GM20000 (cell line): ENCODE results near the gene GCN1.
"Not testable (repeated sequence)": the region's sequence is repeated elsewhere in the genome, so short reads cannot be mapped to it uniquely, and the experiment has no call there.

Experiments
- DNase-seq: peaks from one replicate; pipeline ENCODE4 v3.0.0; 2012; ENCODE audit warnings: low spot score
- TF ChIP-seq, protein P1 (sequence below): IDR thresholded peaks from 2 replicates; pipeline ENCODE4 v1.5.1; 2012; ENCODE audit warnings: mild to moderate bottlenecking, control low read depth; ENCODE audit errors: extremely low read depth, missing control alignments

The GCN1 gene

DNA sequence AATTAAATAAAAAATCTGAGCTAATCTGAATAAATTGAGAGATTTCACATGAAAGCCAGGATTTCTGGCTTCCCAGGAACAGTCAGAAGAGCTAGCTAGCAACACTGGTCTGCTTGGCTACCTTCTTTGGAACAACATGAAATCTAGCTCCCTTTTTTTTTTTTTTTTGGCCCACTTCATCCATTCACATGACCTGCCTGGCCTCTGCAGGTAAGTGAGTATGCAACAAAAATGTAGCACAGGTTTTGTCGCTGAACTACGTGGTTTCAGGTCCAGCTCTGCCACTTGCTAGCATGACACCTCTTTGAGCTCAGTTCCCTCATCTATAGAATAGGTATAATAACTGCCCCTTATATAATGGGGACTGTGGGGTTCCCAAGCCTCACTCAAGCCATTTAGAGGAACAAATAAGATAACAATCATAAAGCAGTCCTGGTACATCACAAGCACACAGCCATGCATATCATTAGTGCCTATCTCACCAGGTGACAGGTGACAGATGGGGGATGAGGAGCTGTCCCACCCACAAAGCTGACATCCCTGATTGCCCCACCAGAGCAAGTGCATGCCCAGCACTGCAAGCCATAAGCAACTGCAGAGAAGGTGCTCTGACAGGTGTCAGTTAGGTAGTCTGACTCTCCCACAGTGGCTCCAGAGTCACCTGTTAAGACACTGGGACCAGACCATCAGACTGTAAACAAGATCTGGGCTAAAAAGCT, 45.4 kb upstream of the GCN1 start:
- DNase-seq = no peak
- TF ChIP-seq, protein P1, sequence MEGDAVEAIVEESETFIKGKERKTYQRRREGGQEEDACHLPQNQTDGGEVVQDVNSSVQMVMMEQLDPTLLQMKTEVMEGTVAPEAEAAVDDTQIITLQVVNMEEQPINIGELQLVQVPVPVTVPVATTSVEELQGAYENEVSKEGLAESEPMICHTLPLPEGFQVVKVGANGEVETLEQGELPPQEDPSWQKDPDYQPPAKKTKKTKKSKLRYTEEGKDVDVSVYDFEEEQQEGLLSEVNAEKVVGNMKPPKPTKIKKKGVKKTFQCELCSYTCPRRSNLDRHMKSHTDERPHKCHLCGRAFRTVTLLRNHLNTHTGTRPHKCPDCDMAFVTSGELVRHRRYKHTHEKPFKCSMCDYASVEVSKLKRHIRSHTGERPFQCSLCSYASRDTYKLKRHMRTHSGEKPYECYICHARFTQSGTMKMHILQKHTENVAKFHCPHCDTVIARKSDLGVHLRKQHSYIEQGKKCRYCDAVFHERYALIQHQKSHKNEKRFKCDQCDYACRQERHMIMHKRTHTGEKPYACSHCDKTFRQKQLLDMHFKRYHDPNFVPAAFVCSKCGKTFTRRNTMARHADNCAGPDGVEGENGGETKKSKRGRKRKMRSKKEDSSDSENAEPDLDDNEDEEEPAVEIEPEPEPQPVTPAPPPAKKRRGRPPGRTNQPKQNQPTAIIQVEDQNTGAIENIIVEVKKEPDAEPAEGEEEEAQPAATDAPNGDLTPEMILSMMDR = no peak

DNA sequence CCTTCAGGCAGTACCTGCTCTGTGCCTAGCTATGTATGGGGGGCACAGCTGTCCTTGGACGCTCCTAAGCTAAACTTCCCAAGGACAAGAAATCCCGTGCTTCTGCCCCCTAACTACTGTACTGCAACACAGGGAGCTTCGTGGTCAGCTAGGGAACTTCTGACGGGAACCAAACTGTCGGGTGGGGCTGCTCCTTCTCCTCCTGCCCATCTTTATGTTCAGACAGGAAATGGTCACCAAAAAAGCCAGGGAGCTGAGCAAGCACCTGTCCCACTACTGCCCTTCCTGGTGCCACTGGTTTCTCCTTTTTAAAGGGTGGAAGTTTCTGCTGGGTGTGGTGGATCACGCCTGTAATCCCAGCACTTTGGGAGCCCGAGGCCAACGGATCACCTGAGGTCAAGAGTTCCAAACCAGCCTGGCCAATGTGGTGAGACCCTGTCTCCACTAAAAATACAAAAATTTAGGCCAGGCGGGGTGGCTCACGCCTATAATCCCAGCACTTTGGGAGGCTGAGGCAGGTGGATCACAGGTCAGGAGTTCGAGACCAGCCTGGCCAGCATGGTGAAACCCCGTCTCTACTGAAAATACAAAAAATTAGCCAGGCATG, 44.4 kb upstream of the GCN1 start:
- TF ChIP-seq, protein P1 = no peak
- no peak for DNase-seq

DNA sequence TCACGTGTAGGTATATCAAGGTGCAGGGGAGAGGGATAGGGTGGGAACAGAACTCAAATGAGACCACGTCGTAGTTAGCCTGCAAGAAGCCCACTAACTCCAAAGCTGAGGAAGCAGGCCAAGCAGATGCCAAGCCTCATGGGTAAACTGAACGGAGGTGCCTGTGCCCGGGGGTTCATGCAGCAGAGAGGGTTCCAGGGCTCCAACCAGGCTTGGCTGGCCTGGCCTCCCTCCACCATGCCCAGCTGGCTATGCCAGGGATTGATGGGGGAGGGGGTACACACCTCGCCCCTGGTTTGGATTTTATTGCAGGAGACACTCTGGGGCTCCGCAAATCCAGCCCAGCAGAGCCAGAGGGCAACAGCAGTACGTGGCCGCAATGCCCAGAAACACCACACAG, 43.7 kb upstream of the GCN1 start:
- TF ChIP-seq, protein P1 = no peak
- no peak for DNase-seq

DNA sequence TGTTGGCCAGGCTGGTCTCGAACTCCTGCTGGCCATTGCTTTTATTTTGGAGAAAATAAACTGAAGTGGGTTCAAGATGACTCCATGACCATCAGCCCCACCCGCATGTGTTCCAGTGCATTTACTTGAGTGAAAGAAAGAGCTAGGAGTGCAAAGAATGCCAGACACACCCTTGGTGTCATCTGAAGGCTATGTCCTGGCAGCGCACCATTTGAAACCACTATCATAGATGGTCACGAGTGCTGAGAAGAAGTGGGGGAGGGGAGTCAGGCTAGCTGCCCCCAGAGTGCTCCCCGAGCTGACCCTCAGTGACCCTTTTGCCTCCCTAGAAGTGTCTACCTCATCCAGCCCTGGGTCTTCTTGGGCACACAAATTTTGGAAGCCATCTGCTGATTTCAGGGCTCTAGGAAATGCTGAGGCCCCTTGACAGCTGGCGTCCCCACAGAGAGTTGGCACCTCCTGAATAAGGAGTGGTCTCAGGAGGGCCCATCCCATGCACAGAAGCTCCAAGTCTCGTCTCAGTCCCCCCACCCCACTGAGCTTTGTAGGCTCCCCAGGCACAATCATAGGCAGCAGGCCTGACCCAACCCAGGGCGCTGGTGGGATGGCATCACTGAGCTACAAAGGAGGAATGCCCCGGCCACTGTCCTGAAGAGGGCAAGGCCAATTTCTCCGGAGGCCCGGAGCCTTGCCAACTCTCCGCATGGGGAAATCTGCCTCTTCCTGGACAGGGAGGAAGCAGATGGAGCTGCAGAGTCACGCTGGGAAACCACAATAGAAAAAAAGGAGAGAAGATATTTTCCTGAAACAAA, 43.1 kb upstream of the GCN1 start:
- TF ChIP-seq, protein P1 = no peak
- no peak for DNase-seq

DNA sequence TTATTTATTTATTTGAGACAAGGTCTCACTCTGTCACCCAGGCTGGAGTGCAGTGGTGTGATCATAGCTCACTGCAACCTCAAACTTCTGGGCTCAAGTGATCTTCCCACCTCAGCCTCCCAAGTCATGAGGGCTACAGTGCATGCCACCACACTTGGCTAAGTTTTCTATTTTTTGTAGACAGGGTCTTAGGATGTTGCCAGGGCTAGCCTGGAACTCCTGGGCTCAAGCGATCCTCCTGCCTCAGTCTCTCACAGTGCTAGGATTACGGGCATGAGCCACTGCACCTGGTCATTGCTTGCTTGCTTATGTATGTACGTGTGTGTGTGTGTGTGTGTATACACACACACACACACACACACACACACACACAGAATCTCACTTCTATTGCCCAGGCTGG, 42.3 kb upstream of the GCN1 start:
- DNase-seq = not testable (repeated sequence)

DNA sequence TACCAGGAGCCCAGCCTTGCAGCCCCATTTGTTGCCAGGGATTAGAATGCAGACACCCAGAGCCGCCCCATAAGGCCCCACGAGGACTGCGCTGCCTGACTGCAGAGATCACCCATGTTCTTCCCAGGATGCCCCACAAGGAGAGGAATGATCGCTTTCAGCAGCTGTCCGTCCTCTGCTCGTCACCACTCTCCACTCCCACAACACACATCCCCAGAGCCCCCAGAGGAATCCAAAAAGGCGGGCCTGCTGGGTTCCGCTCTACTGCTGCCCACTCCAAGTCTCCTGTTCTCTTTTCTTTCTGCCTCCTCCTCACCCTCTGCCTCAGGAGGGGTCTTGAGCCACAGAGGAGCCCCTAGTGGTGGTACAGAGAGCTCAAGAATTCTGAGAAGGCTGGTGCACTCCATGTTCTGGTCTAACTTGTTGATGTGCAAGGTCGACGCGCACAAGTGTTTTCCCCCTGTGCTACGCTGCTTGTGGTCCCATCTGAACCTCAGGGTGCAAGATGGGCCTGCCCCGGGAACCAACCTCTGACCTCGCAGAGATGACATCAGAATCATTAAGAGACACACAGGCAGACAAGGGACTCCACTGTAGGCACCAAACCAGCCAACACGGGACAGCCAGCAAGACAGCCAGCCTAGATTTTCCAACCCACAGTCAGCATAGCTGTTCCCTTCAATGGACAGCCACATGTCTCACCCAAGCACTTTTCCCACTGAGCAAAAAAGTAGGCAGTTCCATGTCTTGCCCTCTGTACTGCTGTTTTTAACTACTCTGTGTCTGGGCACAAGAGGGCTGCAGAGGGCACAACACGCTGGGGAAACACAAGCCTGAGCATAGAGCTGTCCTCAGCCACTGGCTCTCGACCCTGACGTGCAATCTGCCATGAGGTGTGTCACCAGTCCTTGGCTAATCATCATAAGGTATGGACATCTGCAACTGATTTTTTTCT, 41.1 kb upstream of the GCN1 start:
- no peak for DNase-seq
- TF ChIP-seq, protein P1 = no peak

DNA sequence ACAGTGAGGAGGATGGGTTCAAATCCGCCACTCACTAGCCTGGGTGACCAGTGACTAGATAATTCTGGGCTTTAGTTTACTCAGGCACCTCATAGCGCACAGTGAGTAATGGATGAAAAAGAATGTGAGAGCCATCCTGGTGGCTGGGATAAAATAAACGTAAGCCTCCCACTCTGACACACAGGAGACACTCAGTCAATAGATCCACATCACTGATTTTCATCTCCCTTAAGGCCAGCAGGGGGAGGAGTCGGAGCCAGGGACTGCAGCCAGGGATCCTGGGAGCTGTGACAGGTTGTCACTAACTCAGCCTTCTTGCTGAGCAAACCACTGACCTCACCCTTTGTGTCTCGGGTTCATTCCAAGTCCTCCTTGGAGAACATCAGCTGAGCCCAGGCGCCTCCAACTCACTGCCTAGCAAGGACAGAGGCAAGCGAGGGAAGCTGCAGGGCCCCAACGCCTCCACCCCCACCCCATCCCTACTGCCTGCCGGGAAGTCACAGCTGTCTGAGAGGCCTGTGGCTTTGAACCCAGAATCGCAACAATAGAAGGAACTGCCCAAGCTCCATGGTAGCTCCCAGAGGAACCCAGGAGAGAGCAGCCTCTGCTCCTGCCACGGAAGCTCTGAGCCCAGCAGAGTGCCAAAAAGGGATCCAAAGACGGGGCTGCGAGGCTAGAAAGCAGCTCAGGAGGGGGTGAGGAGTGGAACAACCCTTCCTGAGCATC, 40.3 kb upstream of the GCN1 start:
- DNase-seq = no peak

More for the DNA sequence above, 40.3 kb upstream of the GCN1 start:
- TF ChIP-seq, protein P1 = no peak
